GM10266 (cell line): ENCODE data around the gene PTPRD.

Experiments used
- DNase-seq: peaks from one replicate; pipeline ENCODE4 v3.0.0; 2012; ENCODE audit errors: extremely low spot score
- TF ChIP-seq, protein P1 (sequence below): IDR thresholded peaks from 2 replicates; pipeline ENCODE4 v1.5.1; 2012; ENCODE audit warnings: mild to moderate bottlenecking, low read depth; ENCODE audit not compliant: control insufficient read depth, insufficient read depth; ENCODE audit errors: missing control alignments

Gene PTPRD

DNA sequence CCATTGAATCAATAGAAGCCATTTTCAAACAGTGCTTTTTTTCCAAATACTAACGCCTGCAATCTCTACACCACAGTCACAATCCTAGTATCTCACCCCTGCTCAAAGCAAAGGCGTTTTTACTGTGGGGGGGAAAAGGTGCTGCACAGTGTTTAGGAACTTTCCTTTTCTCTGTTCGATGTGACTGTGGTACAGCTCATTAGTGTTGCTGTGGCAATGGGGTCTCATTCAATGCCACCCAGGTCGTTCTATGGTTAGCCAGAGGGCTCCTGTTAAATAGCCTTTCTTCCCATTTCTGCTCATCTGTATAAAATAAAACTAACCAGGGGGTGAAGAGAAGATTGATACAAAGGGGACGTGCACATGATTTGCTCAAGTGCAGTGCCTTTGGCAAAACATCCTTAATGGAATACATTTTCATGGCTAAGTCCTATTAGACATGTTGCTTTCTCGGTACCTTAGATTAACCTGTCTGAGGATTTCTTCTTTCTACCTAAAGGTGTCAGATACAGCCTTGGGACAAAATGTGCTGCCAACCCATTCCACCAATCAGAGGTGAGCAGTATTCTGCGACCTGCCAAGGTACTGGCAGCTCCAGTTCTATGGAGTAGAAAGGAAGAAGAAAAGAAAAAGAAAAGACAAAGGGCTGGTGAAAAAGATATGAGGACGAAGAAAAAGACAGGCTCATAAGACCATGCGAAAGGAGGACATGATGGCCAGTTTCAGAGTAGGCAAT is 2161.8 kb downstream of the PTPRD start:
- no peak for DNase-seq
- TF ChIP-seq, protein P1, sequence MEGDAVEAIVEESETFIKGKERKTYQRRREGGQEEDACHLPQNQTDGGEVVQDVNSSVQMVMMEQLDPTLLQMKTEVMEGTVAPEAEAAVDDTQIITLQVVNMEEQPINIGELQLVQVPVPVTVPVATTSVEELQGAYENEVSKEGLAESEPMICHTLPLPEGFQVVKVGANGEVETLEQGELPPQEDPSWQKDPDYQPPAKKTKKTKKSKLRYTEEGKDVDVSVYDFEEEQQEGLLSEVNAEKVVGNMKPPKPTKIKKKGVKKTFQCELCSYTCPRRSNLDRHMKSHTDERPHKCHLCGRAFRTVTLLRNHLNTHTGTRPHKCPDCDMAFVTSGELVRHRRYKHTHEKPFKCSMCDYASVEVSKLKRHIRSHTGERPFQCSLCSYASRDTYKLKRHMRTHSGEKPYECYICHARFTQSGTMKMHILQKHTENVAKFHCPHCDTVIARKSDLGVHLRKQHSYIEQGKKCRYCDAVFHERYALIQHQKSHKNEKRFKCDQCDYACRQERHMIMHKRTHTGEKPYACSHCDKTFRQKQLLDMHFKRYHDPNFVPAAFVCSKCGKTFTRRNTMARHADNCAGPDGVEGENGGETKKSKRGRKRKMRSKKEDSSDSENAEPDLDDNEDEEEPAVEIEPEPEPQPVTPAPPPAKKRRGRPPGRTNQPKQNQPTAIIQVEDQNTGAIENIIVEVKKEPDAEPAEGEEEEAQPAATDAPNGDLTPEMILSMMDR, result no peak

DNA sequence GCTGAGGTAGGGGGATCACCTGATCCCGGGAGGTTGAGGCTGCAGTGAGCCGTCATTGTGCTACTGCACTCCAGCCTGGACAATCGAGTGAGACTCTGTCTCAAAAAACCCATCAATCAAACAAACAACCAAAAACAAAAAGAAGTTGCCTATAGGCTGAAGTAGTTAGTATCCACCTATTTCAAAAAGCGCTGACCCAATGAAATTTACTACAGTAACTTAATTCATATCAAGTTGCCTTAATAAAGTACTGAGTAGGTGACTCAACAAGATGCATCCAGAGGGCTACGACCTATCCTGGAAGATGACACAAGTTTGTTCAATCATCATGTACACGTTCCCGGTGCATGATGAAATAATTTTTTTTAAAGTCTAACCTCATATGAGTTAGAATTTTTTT is 2164.6 kb downstream of the PTPRD start:
- DNase-seq, result no peak
- TF ChIP-seq, protein P1, result no peak

DNA sequence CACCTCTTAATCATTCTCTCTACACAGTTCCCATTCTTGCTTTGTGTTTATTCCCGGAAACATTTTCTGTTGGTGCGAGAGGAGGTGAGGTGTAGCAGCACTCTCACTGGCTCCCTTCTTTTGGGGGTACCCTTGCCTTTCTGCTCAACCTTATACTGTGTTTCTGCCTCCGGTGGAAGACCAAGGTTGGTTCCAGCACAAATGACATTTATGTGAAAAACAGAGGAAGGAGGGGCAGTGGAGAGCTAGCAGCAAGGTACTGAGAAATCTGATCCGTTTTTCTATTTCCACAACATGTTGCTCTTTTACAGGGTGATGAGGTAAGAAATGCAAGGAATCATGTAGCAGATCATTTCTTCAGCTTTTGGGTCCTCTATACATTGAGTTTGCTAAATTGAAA is 2165.2 kb downstream of the PTPRD start:
- DNase-seq, result no peak
- TF ChIP-seq, protein P1, result no peak

DNA sequence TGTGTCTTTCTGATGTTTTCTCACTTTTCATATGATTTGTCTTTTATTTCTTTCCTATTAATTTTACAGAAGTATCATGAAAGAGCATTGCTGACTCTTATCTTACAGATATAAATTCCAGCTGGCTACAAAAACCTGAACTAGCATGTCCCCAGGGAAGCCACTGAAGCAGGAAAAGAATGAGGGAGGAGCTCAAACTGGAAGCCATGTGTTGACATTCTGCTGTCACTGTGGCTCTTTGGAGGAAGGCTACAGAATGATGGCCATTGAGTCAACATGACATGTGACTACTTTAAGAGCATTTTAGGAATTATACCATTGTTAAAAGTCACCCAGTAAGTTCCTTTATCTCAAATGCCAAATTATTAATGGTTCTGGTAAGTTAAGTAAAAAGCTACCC is 2174.9 kb downstream of the PTPRD start:
- DNase-seq, result no peak
- TF ChIP-seq, protein P1, result no peak

DNA sequence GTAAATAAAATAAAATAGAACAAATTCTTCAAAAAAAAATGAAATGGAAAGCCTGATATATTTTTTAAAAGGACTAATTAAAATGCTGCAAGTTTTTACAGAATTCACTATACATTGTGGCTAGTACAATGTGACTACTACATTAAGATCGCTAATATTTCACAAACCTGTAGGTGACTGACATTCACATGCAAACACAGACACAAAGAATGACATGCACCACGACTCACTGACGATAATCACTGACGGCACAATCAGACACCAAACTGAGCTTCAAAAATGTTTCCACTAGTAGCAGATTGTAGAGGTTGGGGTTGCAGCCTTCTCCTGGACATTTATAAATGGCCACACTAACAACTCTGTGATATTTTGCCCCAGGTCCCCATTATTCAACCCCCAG is 2175.5 kb downstream of the PTPRD start:
- DNase-seq, result no peak
- TF ChIP-seq, protein P1, result no peak

DNA sequence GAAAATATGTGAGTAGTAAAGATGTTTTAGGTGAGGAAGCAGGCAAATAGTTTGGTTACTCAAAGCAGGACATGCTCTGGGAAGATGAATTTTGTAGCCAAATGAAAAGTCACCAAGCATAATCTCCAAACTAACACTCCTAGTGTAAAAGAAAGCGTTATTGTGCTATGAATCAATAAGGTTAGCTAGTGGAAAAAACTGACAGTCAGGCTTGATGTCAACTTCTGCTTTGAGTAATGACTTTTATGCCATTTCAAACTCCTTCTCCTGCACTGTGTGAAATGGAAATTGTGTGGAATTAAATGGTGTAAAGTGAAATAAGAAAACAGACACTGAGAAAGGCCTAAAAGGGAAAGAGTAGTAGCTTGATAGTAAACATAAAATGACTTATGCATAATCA is 2176.0 kb downstream of the PTPRD start:
- TF ChIP-seq, protein P1, result no peak
- no peak for DNase-seq

DNA sequence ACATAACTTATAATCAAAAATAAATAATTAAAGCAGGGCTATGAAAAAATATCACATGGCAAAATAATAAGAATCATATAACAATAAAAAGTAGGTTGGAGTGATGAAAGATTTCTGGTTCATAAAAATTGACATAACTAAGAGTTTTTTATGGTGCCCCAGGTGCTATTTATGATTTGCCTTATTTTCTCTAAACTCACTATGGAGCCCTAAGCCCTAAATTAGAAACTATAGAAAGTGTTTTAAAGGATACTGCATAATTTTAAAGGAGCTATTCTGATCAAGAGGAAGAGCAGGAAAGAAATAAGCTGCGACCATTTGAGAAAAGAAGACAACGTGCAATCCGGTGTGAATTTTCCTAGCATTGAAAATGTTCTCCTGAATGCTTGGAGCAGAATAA is 2178.2 kb downstream of the PTPRD start:
- DNase-seq, result no peak
- TF ChIP-seq, protein P1, result no peak
